D341Med (cell line): ENCODE measurements around the gene PELI1.
"Not testable (repeated sequence)": the region's sequence is repeated elsewhere in the genome, so short reads cannot be mapped to it uniquely, and the experiment has no call there.

Experiments used
- DNase-seq: peaks from one replicate; pipeline ENCODE4 v3.0.0; 2012; ENCODE audit warnings: low spot score

Gene PELI1

DNA sequence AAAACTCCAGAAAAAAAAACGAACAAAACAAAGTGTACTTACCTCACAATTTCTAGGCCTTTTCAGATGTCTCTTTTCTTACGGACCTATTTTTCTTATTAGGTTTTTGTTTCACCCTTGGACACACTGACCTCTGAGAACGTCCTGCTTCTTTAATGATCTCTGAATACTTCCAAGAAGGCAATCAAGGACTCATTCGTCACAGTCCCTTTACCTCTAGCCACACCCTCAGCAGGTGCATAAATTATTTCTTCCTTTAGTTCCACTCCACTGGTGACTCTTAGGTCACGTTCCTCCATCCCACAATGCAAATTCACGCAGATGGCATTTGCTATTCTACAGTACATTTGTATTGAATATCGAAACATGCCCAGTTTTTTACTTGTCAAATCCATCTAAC lies 21.9 kb downstream of the PELI1 start:
- DNase-seq: no peak

GRCh38 chr2:64120928-64121327 lies 23.3 kb downstream of the PELI1 start:
- DNase-seq: no peak

DNA sequence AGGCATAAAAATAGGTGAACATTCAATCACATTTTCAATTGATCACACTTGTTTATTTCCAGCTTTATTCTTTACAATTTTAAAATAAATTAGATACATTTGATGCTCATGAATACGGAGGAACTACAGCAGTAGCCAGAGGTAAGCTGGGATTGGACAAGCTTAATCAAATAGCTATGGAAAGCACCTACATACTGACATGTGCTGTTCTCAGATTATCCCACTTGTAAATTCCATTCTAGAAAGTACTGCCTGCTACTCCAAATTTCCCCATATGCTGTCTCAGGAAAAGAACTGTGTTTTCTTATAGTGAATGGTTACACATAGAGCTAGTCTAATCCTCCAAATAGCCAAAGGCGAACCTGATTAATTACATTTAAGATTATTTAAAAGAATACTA lies 24.2 kb downstream of the PELI1 start:
- no peak for DNase-seq

DNA sequence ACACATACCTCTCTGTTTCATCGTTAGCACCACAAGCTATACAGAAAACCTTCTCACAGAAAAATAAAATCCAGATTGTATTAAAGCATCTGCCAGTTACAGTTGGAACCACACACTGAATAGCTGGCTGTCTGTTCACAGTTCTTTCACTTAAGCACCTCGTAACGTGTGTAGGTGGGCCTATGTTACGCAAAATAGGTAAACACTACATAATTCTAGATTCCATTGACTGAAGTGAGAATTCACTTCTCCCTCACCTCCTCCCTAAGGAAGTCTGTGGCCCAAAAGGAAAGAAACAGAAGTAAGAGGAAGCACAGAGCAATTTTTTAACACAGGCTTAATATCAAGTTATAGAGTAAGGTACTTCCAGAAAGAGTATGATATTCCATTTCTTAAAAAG lies 24.9 kb downstream of the PELI1 start:
- no peak for DNase-seq

DNA sequence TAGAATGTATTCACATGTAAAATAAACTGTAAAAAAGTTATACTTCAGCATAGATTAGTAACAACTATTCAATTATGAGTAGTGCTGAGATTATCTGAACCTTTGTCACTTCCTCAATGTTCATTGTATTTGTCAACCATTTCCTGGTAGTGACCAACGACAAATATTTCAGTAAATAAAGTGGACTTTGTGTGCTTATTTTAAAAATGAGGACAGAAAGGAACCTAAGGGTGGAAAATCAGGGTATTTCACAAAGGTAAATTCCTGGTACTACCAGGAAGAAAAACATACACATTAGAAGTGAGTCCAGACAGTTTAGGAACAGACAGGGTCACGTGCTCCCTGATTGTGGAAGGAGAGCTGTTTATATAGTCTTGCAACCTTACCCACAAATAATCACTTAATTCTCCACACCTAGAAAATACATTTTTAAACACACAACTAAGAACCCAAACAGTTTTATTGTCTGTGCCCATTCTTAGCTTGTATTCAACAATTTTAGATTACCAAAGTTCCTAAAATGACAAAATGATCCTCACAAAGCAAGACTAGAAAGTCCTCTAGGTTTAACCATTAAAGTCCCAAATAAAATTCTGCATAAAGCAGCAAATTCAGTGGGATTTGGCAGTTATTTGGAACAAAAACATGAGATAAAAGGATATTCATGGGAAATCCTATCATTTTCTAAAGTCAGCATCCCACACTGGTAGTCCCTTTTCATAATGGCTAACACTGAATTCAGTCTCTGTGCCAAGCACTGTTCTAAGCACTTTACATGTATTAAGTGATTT lies 28.2 kb downstream of the PELI1 start:
- no peak for DNase-seq

DNA sequence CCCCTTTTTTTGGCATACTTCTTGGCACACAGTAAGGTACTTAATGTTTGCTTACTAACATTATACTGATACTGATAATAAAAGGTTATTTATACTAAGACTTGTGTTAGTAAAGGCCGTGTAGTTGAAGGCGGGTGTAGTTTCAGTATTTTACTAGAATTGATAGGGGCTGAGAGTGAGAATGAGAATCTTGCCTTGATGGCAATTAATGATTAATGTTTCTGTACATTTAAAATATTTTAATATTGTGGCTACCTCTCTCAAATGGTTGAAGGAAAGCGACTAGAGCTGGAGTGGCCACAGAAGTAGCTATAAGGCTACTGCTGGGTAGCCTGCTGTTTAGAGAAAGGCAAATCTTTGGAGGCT lies 29.3 kb downstream of the PELI1 start:
- no peak for DNase-seq

DNA sequence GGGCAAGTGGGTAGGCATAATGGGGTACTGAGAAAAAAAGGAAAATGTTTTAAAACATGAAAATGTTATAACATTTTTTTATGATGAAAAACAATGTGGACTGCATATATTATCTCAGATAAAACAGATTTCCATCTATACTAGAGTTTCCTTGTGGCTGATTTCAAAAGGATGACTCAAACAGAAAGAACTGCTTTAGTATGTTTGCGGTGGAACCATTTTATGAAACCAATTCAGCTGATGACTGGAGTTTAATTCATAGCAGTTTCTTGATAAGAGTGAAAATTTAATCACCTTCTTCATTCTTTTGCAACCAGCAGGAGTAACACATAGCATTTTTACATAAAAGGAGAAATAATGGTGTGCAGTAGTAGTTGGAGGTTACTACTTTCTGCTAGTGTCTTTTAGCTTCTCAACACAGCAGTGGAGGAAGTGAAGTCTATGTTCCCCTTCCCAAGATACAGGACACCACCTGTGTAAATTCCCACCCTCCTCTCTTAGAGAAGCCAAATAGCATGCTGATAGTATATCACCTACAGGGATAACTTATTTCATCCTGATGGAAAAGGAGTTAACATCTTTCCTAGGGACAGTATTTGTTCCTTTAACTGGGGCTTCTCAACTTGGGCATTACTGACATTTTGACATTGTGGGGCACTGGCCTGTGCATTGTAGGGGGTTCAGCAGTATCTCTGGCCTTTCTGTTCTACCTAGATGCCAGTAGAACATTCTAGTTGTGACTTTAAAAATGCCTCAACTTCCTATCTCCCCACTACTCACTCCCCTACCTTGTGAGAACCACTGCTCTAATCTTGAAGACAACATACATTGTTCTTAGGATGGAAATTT lies 29.9 kb downstream of the PELI1 start:
- no peak for DNase-seq

GRCh38 chr2:64112016-64112415 lies 32.2 kb downstream of the PELI1 start:
- no peak for DNase-seq

DNA sequence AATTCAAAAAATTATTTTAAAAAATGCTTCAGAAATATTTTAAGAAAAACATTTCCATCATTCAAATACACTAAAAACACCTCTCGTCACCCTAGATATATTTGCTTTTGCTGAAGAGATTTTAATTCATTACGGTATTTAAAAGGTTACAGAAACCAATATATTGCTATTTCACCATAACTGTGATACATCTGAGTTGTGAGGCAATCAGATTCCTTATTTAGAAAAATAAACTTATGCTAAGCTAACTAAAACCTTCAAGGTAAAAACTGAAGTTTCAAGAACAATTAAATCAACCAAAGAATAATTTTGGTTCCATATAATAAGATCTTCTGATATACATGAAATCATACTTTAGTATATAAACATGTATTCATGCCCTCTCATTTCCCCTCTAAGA lies 32.8 kb downstream of the PELI1 start:
- DNase-seq: no peak

DNA sequence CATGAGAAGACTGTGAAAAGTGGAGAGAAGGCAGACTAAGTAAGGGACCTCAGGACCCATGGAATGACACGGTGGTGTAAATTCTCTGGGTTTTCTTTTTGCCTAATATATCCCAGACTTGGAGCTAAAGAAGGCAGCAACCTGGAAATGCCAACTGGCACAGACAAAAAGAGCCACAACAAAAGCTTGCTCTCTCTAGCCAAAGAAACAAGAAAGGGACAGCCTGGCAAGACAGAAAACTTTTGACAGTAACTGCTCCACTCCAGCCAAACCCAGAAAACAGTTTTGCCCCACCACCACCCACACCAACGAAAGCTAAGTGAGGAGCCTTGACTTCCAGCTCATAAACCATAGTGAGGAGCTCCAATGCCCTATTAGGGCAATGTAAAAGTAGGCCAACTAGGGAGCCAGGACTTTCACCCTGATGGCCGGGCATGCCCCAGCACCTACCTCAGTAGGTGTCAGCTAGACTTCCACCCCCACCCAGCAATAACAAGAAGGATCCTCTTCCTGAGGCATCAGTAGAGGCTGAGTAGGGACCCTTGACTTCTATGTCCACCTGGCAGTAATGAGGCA lies 35.5 kb downstream of the PELI1 start:
- no peak for DNase-seq

DNA sequence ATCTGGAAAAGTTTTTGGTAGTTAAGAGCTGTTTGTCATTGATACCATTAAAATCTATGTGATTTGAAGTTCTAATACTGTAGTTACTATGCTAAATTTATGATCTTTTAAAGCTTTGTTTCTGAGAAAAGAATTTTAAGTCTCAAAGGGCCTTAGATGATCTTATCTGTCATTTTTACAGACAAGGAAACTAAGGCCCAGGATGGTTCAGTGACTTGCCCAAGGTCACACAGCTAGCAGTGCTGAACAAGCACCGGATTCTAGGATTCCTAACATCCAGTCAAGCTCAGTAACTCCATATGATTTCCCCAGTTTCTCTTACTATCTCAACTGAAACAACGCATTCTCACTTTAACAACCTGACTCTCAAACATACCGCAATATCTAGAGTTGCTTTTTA lies 37.7 kb downstream of the PELI1 start:
- no peak for DNase-seq

- no peak for DNase-seq
Measured at GRCh38 chr2:64105670-64106461, 38.4 kb downstream of the PELI1 start.

GRCh38 chr2:64104933-64105332 lies 39.3 kb downstream of the PELI1 start:
- no peak for DNase-seq

- not testable (repeated sequence) for DNase-seq
Measured at GRCh38 chr2:64102736-64103135, 41.5 kb downstream of the PELI1 start.

DNA sequence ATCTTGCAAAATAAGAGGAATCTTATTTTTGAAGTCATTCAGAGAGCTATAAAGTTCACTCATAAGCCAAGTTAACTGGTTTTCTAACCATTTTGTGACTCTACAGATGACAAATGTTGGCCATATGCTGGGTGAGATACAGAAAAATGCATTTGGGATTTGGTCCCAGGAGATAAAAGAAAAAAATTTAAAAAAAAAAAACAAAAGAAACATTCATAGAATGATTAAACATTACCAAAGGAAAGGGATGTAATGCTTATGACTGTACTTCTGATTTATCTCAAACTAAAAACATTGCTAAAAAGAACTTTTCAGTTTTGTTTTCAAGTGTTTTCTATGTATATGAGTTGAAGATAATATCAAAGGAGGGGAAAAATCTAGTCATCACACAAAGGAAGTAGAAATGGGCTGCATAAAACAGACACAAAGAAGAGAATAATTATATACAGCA lies 43.1 kb downstream of the PELI1 start:
- no peak for DNase-seq

- DNase-seq: not testable (repeated sequence)
Measured at GRCh38 chr2:64100584-64100983, 43.6 kb downstream of the PELI1 start.

DNA sequence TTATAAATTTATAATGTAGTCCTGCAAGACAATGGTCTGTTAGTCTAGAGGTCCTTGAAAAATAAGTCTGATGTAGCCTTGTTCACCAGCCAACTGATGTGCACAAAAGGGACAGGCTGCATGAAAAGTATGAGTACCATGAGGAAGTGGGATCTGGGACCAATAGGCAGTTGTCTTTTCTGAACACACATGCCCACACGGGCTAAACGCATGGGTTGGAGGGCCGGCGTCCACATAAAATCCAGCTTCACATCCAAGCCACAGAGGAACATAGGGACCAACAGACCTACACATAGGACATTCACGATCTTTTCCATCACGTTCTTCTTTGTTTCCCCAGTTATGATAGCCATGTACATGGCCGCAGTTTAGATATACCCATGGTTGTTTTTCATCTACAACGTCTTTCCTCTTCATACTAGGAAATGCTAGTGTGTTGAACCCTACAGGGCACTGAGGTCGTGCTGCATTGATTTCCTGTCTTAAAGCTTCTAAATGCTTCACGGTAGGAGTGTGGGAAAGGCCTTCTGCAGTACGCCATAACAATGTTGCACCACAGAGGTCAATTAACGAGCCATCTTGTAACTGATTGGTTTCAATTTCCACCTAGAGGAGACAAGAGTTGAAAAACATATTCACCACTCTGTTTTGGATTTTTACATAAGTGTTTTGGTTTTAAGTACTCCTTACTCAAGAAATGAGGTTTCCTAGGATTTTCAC lies 49.4 kb downstream of the PELI1 start:
- DNase-seq: no peak

DNA sequence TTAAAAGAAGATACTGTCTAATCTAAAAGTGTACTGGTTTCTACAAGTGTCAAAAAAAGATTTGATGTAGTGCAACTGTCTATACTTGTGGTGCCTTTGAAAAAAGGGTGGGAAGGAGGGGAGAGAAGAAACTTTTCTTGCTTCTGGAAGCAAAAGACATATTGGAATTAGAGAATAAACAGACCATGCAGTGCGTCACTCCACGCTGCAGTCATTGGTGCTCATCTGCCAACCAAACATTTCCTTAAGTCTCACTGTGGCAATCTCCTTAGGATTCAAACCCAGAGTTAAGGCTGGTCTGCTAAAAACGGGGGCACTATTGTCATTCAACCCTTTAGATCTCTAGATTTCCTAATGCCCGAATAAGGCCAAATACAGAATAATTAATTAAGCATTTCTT lies 50.9 kb downstream of the PELI1 start:
- no peak for DNase-seq

- no peak for DNase-seq
Measured at GRCh38 chr2:64092502-64092901, 51.7 kb downstream of the PELI1 start.

DNA sequence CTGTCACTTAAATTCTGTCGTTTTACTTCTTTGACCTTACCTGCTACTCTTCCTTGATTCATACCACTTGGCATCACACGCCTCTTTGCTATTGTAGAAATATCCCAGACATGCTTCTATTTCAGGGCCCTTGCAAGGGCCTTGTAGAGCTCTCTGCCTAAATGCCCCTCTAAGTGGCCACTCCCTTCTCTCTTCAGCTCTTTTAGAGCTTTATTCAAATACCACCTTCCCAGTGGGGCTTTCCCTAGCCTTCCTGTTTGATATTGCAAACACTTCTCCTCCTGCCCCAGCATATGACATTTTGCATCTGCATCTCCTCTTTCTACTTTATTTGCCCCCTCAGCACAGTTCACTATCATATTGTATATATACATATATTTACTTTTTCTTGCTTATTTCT lies 54.0 kb downstream of the PELI1 start:
- DNase-seq: no peak

GRCh38 chr2:64086347-64087082 lies 57.7 kb downstream of the PELI1 start:
- no peak for DNase-seq
